COR-L47 (cell line): ENCODE data around the gene LMBRD2.

Source experiments
- DNase-seq: peaks from one replicate; lab custom pipeline; 2025; lab: John Stamatoyannopoulos, UW

Gene LMBRD2

GRCh38 chr5:36105819-36106218 lies 45.9 kb downstream of the LMBRD2 start:
- no peak for DNase-seq

DNA sequence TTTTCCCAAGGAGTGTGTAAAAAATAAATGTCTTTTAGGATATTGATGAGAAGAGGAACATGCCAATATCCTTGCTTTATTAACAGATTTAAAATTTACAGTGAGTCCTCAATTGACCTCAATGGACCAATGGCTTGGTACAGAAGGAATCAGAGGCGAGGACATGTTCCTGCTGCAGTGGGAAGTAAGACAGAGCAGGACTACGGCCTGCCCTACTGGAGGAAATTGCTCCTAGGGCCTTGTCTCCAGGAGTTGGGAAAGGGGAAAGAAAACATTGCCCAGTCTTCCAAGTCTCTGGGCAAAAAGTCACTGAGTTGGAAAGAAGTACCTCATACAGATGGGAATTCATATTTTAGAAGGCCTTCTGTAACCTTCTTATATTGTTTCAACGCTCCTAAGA lies 51.9 kb downstream of the LMBRD2 start:
- DNase-seq: no peak

DNA sequence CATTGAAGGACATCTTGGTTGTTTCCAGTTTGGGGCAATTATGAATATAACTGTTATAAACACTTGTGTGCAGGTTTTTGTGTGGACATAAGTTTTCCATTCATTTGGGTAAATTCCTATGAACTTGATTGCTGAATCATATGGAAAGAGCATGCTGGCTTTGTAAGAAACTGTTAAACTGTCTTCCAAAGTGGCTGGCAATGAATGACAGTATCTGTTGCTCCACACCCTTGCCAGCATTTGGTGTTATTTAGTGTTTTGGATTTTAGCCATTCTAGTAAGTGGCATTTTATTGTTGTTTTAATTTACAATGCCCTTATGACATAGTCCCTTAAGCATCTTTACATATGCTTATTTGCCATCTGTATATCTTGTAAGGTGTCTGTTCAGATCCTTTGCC lies 55.2 kb downstream of the LMBRD2 start:
- DNase-seq: no peak

DNA sequence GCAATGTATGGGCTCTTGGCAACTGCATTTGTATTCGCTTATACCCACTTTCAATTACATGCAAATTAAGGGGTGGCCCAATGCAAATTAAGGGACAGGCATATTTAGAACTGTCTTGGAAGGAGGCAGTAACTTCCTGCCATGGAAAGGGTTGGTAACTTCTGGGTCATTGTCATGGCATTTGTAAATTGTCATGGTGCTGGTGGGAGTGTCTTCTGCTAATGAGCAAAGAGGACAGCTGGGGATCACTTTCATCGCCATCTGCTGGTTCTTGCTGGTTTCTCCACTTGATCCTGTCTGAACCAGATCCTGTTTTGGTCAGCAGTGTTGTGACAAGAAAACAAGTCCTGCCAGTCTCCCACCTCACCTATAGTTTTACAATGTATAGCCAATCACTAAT lies 61.7 kb downstream of the LMBRD2 start:
- DNase-seq: no peak

GRCh38 chr5:36079200-36079781 lies 72.4 kb downstream of the LMBRD2 start:
- peak; percentile 24 for DNase-seq

- DNase-seq: no peak
Observed at GRCh38 chr5:36078430-36078829, 73.3 kb downstream of the LMBRD2 start.

DNA sequence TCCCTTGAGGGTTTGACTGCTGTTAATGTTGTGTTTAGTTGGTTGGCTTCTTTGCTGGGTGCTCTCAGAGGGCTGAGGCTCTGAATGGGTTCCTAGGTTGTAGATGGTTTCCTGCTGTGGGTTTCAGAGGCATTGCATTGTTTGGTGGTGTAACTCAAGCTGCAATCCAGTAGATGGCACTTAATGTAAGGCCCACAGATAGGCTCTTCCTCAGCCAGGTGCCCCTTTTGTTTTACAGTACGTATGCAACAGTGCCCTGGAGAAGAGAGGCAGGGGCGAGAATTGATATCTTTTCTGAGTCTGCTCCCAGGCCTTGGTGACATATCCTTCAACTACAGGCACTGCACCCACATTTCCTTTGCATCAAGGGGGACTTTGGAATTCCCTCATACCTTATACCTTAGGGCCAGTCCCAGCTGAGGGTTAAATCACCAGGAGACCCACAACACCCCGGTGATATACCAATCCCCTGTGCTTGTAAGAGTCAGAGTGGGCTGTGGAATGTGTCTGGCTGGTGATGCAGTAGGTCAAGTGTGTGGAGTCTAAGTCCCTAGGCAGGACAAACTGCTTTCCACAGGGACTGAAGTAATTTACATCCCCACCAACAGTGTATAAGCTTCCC lies 78.0 kb downstream of the LMBRD2 start:
- DNase-seq: peak; percentile 47

GRCh38 chr5:36070687-36071571 lies 80.8 kb downstream of the LMBRD2 start:
- DNase-seq: no peak

DNA sequence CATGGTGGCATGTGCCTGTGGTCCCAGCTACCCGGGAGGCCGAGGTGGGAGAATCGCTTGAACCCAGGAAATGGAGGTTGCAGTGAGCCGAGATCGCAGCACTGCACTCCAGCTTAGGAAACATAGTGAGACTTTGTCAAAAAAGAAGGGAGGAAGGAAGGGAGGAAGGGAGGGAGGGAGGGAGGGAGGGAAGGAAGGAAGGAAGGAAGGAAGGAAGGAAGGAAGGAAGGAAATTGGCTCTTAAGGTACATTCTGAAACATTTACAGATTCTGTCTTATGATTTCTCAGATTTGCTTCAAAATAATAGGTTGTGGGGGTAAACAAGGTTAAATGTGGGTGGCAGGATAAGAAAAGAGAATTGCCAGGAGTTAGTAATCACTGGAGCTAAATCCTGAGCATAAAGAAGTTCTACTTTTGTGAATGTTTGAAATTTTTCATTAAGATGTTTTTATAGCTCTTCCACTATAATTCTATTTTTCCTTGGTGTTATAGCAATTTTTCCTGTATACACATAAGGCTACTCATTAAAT lies 82.9 kb downstream of the LMBRD2 start:
- no peak for DNase-seq

GRCh38 chr5:36066540-36067210 lies 85.0 kb downstream of the LMBRD2 start, which contains the start of gene UGT3A2:
Gene UGT3A2, minus strand, starts transcription at chr5:36066882. Its CDS starts 93 bp downstream, at chr5:36066789.
- no peak for DNase-seq

GRCh38 chr5:36066001-36066539 lies 85.6 kb downstream of the LMBRD2 start:
- no peak for DNase-seq

DNA sequence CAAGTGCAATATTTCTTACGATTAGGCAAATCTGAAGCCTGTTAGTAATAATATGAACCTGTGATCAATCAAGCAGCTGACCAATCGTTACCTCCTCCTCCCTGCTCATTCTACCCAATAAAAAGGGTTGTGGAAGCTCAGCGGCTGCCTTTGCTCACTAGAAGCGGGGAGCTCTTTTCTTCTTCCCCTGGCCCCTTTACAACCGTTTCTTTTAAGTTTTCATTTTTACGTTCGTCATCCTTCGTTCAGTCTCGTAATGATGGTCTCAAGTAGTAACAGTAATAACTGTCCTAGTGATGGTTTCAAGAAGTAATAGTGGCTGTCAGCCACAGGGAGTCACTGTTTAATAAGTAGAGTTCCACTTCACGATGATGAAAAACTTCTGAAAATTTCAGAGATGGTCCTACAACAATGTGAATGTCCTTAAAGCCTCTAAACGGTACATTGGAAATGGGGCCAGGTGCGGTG lies 91.2 kb downstream of the LMBRD2 start:
- DNase-seq: no peak

DNA sequence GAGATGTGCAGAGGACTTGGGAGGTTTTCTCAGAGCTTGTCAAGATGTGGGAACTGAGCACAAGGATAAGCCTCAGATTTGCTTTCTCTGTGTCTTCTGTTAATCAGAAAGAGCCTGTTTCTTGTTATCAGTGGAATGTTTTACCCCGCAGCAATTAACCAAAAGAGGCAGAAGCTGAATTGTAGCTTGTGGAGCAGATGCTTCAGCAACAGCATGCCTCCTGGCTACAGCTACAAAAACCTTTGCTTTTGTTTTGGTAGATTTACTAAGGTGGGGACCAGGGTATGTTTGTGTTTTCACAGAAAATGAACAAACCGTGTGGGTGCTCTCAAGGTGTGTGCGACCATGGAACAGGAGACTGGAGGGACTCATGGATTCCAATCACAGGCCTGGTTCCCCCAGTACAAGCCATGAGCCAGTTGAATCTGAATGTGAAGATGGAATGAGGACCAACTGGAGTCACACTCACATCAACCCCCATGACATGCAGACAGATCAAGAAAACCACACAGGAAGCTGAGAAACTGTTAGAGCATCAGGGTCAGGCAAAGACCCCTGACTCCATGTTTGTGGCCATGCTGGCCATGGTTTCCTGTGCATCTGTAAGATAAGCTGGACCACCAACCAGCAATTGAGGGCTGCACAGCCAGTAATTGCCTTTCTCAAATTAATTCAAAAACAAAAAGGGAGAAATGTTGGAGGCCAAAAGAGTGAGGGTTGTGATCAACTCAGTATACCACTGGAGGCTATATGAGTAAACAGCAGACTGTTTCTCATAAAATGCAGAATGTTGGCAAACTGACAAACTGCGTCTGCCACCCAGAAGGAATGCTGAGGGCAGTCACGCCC lies 91.9 kb downstream of the LMBRD2 start:
- DNase-seq: no peak

- no peak for DNase-seq
Observed at GRCh38 chr5:36058776-36059175, 92.9 kb downstream of the LMBRD2 start.

- no peak for DNase-seq
Observed at GRCh38 chr5:36057386-36057785, 94.3 kb downstream of the LMBRD2 start.

- DNase-seq: no peak
Observed at GRCh38 chr5:36056422-36056821, 95.3 kb downstream of the LMBRD2 start.

- no peak for DNase-seq
Observed at GRCh38 chr5:36055984-36056383, 95.7 kb downstream of the LMBRD2 start.

GRCh38 chr5:36054647-36055046 lies 97.0 kb downstream of the LMBRD2 start:
- no peak for DNase-seq

- DNase-seq: no peak
Observed at GRCh38 chr5:36052538-36052937, 99.1 kb downstream of the LMBRD2 start.

GRCh38 chr5:36049949-36050348 lies 101.7 kb downstream of the LMBRD2 start:
- no peak for DNase-seq
